Fibroblast of lung (primary cell): ENCODE data around the gene CCDC150. TPM values are rescaled to one million over a fixed set of nuclear protein-coding genes. Genes with fewer than 3 reads are reported as not detected.

ENCODE experiments used
- DNase-seq, 2 donors: peaks; one replicate each; pipeline versions ENCODE4 v3.0.0 to v3.0.0-alpha.2; 2010; ENCODE audit warnings: low read depth in 2 of 2
- H2AFZ ChIP-seq: 2 replicates; pipeline ENCODE4 v1.5.1; 2012; ENCODE audit warnings: low read length, control low read depth, inconsistent platforms
- H3K27ac ChIP-seq: 2 replicates; pipeline ENCODE4 v1.5.1; 2011; ENCODE audit warnings: low read length, control low read depth; ENCODE audit not compliant: insufficient read depth
- H3K27me3 ChIP-seq: 2 replicates; pipeline ENCODE4 v1.5.1; 2011; ENCODE audit warnings: mild to moderate bottlenecking, low read length; ENCODE audit not compliant: control insufficient read depth, insufficient read depth
- H3K36me3 ChIP-seq: 2 replicates; pipeline ENCODE4 v1.5.1; 2011; ENCODE audit warnings: low read length; ENCODE audit not compliant: control insufficient read depth, insufficient read depth
- H3K4me1 ChIP-seq: 2 replicates; pipeline ENCODE4 v1.5.1; 2011; ENCODE audit warnings: low read length; ENCODE audit not compliant: control insufficient read depth, insufficient read depth; ENCODE audit errors: extremely low read depth
- H3K4me2 ChIP-seq: 2 replicates; pipeline ENCODE4 v1.5.1; 2011; ENCODE audit warnings: low read length, control low read depth; ENCODE audit not compliant: insufficient read depth; ENCODE audit errors: extremely low read depth
- H3K4me3 ChIP-seq, 4 experiments: fragments of 200-600 bp in 1 of 4; sonication (generic) in 1 of 4; replicated peaks in 1 of 4; 2 replicates each; pipeline ENCODE4 v1.5.1; 2011 to 2016; ENCODE audit warnings: low read length in 4 of 4, low read depth in 3 of 4, mild to moderate bottlenecking in 3 of 4, control low read depth in 2 of 4, inconsistent platforms in 1 of 4, mixed read lengths in 1 of 4; ENCODE audit not compliant: insufficient read depth in 1 of 4; ENCODE audit errors: control extremely low read depth in 1 of 4
- H3K79me2 ChIP-seq: 2 replicates; pipeline ENCODE4 v1.5.1; 2012; ENCODE audit warnings: mild to moderate bottlenecking, low read length, inconsistent platforms; ENCODE audit not compliant: control insufficient read depth, insufficient read depth
- H3K9ac ChIP-seq: 2 replicates; pipeline ENCODE4 v1.5.1; 2011; ENCODE audit warnings: mild to moderate bottlenecking, low read length, control low read depth; ENCODE audit not compliant: insufficient read depth
- H3K9me3 ChIP-seq: 2 replicates; pipeline ENCODE4 v1.5.1; 2012; ENCODE audit warnings: low read depth, low read length; ENCODE audit not compliant: control insufficient read depth, insufficient read depth
- H4K20me1 ChIP-seq: 2 replicates; pipeline ENCODE4 v1.5.1; 2011; ENCODE audit warnings: low read length; ENCODE audit not compliant: control insufficient read depth, insufficient read depth; ENCODE audit errors: extremely low read depth
- EZH2 ChIP-seq: IDR thresholded peaks from 2 replicates; pipeline ENCODE4 v1.5.1; 2012; ENCODE audit warnings: low read length, control low read depth, mild to moderate bottlenecking; ENCODE audit errors: missing control alignments
- polyA plus RNA-seq, 2 donors: library from polyadenylated mRNA; depleted of rRNA in 1 of 2; stranded (reverse) in 1 of 2; unstranded in 1 of 2; fragments of >200 nt; gene quantifications; 2 replicates each; pipeline ENCODE4 v1.2.1, GENCODE V29; 2011 to 2012; ENCODE audit warnings: missing spikeins in 1 of 2
- total RNA-seq: library from RNA; depleted of rRNA; stranded (reverse); fragments of >200 nt; gene quantifications from 2 replicates; pipeline ENCODE4 v1.2.1, GENCODE V29; 2014
- TF ChIP-seq, protein P1 (sequence below), 2 donors: IDR thresholded peaks in 1 of 2; conservative IDR thresholded peaks in 1 of 2; 1 replicate in 1 of 2; 2 replicates in 1 of 2; pipeline ENCODE4 v1.5.1; 2011 to 2012; ENCODE audit warnings: low read length in 2 of 2, control low read depth in 1 of 2, inconsistent platforms in 1 of 2, low read depth in 1 of 2, mild to moderate bottlenecking in 1 of 2

Gene CCDC150
- total and polyA plus RNA-seq, 2 donors (not counting 1 experiment from before 2014, with no cell fraction given), result 1.5 to 5.1 TPM

DNA sequence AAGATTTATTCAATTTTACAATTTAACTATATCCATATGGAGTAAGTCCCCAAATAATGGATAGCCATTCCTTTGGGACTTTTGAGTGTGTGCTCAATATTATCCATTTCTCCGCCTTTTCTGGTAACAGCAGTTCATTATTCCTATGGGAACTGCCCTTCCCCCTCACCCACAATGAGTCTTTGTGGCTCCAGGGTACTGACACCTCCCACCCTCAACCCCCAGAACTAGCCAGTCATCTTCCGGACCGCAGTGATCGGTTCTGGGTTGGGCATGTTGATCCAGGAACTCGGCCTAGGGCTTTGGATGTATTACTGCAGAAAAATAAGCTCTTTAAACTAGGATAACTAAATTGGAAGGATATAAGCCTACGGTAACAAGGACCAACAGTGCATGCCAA, 45.4 kb upstream of the CCDC150 start:
- no peaks in the 10 kb centered on the region for H3K9me3 ChIP-seq
- H3K79me2 ChIP-seq, result no peaks in the 10 kb centered on the region
- H3K36me3 ChIP-seq, result no peaks in the 10 kb centered on the region
- peaks cover 7% of the 10 kb centered on the region for H3K27me3 ChIP-seq
- H4K20me1 ChIP-seq, result no peaks in the 10 kb centered on the region
- H2AFZ ChIP-seq, result no peak overlapping the region
- no peak for DNase-seq
- no peak overlapping the region for H3K4me3 ChIP-seq
- no peak overlapping the region for H3K4me2 ChIP-seq
- H3K27ac ChIP-seq, result no peak overlapping the region
- H3K4me1 ChIP-seq, result no peaks in the 10 kb centered on the region
- no peak overlapping the region for H3K9ac ChIP-seq
- TF ChIP-seq, protein P1, sequence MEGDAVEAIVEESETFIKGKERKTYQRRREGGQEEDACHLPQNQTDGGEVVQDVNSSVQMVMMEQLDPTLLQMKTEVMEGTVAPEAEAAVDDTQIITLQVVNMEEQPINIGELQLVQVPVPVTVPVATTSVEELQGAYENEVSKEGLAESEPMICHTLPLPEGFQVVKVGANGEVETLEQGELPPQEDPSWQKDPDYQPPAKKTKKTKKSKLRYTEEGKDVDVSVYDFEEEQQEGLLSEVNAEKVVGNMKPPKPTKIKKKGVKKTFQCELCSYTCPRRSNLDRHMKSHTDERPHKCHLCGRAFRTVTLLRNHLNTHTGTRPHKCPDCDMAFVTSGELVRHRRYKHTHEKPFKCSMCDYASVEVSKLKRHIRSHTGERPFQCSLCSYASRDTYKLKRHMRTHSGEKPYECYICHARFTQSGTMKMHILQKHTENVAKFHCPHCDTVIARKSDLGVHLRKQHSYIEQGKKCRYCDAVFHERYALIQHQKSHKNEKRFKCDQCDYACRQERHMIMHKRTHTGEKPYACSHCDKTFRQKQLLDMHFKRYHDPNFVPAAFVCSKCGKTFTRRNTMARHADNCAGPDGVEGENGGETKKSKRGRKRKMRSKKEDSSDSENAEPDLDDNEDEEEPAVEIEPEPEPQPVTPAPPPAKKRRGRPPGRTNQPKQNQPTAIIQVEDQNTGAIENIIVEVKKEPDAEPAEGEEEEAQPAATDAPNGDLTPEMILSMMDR (conservative IDR thresholded peaks at IDR 0.05 in 1 of 2, IDR thresholded peaks at IDR 0.05 in 1 of 2; ENCODE audit: low read depth in 1 of 2, low read length in 2 of 2), result no peak
- no peak for TF ChIP-seq EZH2

DNA sequence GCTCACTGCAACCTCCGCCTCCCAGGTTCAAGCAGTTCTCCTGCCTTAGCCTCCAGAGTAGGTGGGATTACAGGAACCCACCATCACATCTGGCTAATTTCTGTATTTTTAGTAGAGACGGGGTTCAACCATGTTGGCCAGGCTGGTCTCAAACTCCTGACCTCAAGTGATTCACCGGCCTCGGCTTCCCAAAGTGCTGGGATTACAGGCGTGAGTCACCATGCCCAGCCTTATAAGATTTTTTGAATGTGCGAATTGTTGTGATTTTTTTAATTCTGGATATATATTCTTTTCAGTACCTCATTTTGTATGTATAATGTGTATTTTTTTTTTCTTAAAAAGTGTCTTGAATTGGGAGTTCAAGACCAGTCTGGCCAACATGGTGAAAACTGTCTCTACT, 42.0 kb upstream of the CCDC150 start:
- DNase-seq, result peak in 1 of 2 donors; percentile 37
- peaks cover 2% of the 10 kb centered on the region for H3K27me3 ChIP-seq
- H3K9ac ChIP-seq, result no peak overlapping the region

DNA sequence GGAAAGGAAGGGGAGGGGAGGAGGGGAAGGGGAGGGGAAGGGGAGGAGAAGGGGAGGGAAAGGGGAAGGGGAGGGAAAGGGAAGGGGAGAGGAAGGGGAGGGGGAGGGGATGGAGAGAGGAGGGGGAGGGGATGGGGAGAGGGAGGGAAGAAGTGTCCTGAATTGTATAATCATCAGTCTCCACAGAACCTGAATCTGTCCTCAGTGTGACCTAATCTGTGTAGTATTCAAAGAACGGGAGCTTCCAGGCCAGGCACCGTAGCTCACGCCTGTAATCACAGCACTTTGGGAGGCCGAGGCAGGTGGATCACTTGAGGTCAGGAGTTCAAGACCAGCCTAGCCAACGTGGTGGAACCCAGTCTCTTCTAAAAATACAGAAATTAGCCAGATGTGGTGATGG, 41.1 kb upstream of the CCDC150 start:
- peak in 1 of 2 donors; percentile 19 for DNase-seq
- H3K4me1 ChIP-seq, result peaks cover 5% of the 10 kb centered on the region
- TF ChIP-seq, protein P1 (conservative IDR thresholded peaks at IDR 0.05 in 1 of 2, IDR thresholded peaks at IDR 0.05 in 1 of 2; ENCODE audit: low read depth in 1 of 2, low read length in 2 of 2), result no peak
- TF ChIP-seq EZH2, result no peak
- H3K4me2 ChIP-seq, result no peak overlapping the region
- H3K9me3 ChIP-seq, result no peaks in the 10 kb centered on the region
- H2AFZ ChIP-seq, result no peak overlapping the region
- H3K27ac ChIP-seq, result no peak overlapping the region
- H3K4me3 ChIP-seq, result no peak overlapping the region
- H3K79me2 ChIP-seq, result no peaks in the 10 kb centered on the region
- H3K9ac ChIP-seq, result no peak overlapping the region
- H4K20me1 ChIP-seq, result no peaks in the 10 kb centered on the region
- H3K36me3 ChIP-seq, result no peaks in the 10 kb centered on the region
- H3K27me3 ChIP-seq, result peaks cover 2% of the 10 kb centered on the region

More for the DNA sequence above, 42.0 kb upstream of the CCDC150 start:
- no peaks in the 10 kb centered on the region for H4K20me1 ChIP-seq
- H2AFZ ChIP-seq, result no peak overlapping the region
- peaks cover 5% of the 10 kb centered on the region for H3K4me1 ChIP-seq
- H3K9me3 ChIP-seq, result no peaks in the 10 kb centered on the region
- no peaks in the 10 kb centered on the region for H3K36me3 ChIP-seq
- no peak overlapping the region for H3K27ac ChIP-seq
- no peaks in the 10 kb centered on the region for H3K79me2 ChIP-seq
- no peak overlapping the region for H3K4me3 ChIP-seq
- no peak for TF ChIP-seq EZH2
- TF ChIP-seq, protein P1 (conservative IDR thresholded peaks at IDR 0.05 in 1 of 2, IDR thresholded peaks at IDR 0.05 in 1 of 2; ENCODE audit: low read depth in 1 of 2, low read length in 2 of 2), result no peak
- H3K4me2 ChIP-seq, result no peak overlapping the region
